VCaP (cell line): Measurements from ENCODE around the gene ST7.

ENCODE experiments used
- H3K27ac ChIP-seq: fragments of 450-650 bp; 2 replicates; pipeline ENCODE4 v1.5.1; 2017
- CTCF ChIP-seq: fragments of 450-650 bp; conservative IDR thresholded peaks from 2 replicates; pipeline ENCODE4 v1.5.1; 2017; ENCODE audit warnings: mild to moderate bottlenecking, moderate library complexity

ST7 gene

GRCh38 chr7:117036836-117037235, 83.5 kb downstream of the ST7 start:
- TF ChIP-seq CTCF = no peak
- peak overlapping the region; percentile 89 for H3K27ac ChIP-seq

DNA sequence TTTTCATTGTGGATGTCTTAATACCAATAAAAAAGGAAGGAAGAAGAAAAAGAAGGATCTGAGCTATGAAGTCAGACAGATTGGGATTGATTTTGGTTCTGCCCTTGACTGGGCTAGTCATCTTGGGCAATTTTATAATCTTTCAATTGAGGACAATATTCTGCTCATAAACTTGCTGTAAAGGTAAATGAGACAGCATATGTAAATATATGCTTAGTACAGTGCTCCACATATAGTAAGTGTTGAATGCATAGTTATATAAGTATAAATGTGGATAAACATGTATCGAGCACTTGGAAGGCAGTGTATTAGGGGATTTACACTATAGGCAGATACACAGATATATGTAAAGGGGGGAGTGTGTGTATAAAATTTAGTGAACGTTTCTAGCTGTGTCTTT, 85.1 kb downstream of the ST7 start:
- no peak for TF ChIP-seq CTCF
- peak overlapping the region; percentile 89 for H3K27ac ChIP-seq

DNA sequence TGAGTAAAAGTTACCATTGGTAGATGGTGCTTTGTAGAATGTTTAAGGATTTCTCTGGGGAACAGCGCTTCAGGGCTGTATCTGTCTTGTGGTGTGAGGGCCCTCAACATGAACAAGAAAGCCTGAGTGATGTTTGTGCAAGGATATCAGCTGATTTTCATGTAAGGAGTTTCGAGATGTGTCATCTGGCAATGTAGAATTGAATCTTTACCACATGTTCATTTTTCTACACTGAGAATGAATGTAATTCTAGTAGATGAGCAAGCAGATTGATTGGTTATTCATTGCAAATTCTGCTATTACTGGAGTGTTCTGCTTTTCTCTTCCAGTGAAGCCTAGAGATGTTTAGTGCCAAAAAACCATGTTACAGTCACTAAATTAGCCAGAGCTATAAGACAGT, 87.7 kb downstream of the ST7 start:
- no peak for TF ChIP-seq CTCF
- H3K27ac ChIP-seq = no peak overlapping the region

GRCh38 chr7:117041822-117042221, 88.5 kb downstream of the ST7 start:
- no peak overlapping the region for H3K27ac ChIP-seq
- no peak for TF ChIP-seq CTCF

DNA sequence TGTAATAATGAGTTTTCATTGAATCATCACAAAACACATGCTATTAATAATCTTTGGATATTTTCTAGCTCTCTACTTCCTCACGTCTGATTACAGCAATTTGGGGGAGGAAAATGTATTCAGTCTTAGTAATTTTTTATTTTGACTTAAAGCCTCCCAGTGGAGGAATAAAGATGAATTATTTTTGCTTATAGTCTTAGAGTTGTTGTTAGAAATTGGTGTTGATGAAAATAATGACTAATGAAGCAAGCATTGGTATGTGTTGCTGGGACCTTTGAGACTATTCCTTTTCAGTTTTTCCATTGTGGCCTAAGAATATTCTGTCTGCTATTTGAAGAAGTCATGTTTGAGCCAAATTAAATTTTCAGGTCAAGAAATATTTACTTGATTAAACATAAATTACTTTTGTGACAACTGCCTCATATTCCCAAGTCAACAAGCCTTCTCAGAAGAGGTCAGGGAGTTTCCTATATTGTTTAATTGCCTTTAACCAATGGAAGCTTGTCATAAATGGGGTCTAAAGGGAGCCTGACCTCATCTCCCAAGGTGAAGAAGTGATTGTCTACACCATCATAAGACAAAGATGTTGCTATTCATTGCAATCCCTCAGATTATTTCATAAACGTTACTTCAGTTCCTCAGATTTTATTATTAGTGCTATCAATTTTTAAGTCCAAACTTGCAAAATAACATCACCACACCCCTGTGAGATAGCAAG, 90.0 kb downstream of the ST7 start:
- H3K27ac ChIP-seq = no peak overlapping the region
- TF ChIP-seq CTCF = no peak

DNA sequence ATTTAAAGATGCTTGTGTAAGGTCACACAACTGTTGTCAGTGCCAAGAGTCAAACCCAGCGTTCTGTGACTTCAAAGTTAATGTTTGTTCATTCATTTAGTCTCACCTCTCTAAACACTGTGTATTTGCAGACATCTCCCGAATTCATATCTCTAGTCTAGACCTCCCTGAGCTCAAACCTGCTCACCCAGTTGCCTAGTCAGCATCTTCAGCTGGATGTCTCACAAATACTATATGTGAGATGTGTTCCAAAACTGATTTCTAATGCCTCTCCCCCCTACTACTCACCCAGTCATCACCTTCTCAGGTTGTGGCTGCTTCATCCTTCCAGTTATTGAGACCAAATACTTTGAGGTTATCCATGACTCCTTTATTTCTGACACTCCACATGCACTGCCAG, 91.4 kb downstream of the ST7 start:
- peak overlapping the region; percentile 16; the same call in 1 of the 2 replicates for H3K27ac ChIP-seq
- TF ChIP-seq CTCF = no peak

DNA sequence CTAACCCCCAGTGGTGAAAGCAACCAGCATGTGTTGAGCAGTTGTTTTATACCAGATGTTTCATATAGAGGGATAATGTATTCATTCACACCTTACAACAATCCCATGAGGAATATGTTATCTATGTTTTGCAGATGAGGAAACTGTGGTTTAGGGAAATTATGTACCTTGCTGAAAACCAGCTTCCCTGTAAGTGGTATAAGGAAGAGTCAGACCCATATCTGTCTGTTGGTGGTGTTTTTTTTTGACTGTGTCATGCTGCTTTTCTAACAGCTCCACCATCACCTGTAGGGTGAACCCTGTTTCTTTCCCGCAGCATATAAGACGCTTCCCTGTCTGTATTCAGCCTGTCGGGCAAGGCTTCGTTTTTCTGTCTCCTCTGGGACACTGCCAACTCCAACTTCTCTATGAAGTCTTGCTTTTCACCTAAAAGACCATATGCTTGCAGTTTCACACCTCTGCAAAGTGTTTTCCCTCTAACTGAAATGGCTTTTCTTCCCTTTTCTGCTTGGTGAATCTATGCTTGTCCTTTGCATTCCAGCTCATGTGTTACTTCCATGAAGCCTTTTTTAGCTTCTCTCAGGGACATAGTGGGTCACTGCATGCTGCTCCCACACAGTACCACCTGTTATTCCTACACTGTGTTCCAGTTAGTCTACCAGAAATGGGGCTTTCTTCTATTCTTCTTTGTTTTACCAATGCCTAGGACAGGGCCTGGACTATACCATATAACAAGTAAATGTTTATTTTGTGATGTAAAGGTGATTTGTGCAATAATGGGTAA, 92.8 kb downstream of the ST7 start:
- H3K27ac ChIP-seq = peak overlapping the region; percentile 16; the same call in 1 of the 2 replicates
- no peak for TF ChIP-seq CTCF
